Ishikawa (cell line): ENCODE data around the gene THAP7.

ENCODE experiments used
- CEBPB ChIP-seq: IDR thresholded peaks from 2 replicates; pipeline ENCODE4 v1.6.1; 2012
- CREB1 ChIP-seq: IDR thresholded peaks from 2 replicates; pipeline ENCODE4 v1.6.1; 2012; ENCODE audit warnings: low read depth
- EGR1 ChIP-seq: IDR thresholded peaks from 2 replicates; pipeline ENCODE4 v1.6.1; 2012
- EP300 ChIP-seq: IDR thresholded peaks from 2 replicates; pipeline ENCODE4 v1.6.1; 2012; ENCODE audit warnings: borderline replicate concordance
- FOXM1 ChIP-seq: IDR thresholded peaks from 2 replicates; pipeline ENCODE4 v1.6.1; 2012; ENCODE audit warnings: low read depth, borderline replicate concordance
- RAD21 ChIP-seq: IDR thresholded peaks from 2 replicates; pipeline ENCODE4 v1.6.1; 2012; ENCODE audit warnings: low read depth
- TAF1 ChIP-seq: IDR thresholded peaks from 2 replicates; pipeline ENCODE4 v1.6.1; 2012; ENCODE audit warnings: low read depth, mild to moderate bottlenecking
- TCF12 ChIP-seq: IDR thresholded peaks from 2 replicates; pipeline ENCODE4 v1.6.1; 2012; ENCODE audit warnings: low read depth
- TEAD4 ChIP-seq: IDR thresholded peaks from 2 replicates; pipeline ENCODE4 v1.6.1; 2012
- YY1 ChIP-seq: IDR thresholded peaks from 2 replicates; pipeline ENCODE4 v1.6.1; 2012; ENCODE audit warnings: low read depth
- ZBTB7A ChIP-seq: IDR thresholded peaks from 2 replicates; pipeline ENCODE4 v1.6.1; 2012; ENCODE audit warnings: low read depth
- TF ChIP-seq, protein P1 (sequence below): IDR thresholded peaks from 2 replicates; pipeline ENCODE4 v1.6.1; 2012; ENCODE audit warnings: low read depth, mild to moderate bottlenecking
- TF ChIP-seq, protein P2 (sequence below): IDR thresholded peaks from 2 replicates; pipeline ENCODE4 v1.6.1; 2012
- TF ChIP-seq, protein P3 (sequence below): IDR thresholded peaks from 2 replicates; pipeline ENCODE4 v1.6.1; 2012

DNA sequence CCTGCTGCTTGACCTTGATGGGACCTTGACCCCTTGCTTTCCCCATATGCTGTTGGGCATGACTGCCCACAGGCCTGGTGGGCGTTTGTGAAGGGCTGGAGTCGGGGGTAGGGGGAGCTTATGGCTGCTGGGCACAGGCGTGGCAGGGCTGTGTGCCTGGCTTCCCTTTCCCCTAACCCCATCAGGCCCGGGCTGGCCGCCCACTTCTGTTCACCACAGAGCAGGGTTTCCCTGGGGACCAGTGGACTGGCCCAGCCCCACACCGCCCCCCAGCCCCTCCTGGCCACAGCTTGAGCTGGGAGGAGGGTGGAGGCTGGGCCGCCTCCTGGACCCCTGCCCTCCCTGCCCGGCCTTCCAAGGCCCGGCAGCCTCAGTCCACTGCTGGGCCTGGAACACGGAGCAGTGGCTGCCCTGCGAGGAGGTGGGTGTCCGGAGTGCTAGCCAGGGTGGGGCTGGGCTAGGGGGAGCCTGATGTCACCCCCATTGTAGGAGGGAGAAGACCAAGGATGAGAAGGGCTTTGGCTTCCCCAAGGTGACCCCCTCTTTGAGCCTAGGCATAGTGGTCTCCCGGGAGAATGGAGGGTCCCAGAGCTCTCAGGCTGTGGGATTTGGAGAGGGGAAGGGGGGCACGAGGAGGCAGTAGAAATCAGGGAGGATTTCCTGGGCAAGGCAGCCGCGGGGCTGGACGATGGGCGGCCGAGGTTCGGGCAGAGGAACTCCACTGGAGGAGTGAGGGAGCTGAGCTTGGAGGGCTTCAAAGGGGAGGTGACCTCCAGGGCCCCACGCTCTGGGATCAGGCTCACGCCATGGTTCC is 34.8 kb downstream of the THAP7 start, which contains the start of gene AIFM3:
- TF ChIP-seq, protein P1, sequence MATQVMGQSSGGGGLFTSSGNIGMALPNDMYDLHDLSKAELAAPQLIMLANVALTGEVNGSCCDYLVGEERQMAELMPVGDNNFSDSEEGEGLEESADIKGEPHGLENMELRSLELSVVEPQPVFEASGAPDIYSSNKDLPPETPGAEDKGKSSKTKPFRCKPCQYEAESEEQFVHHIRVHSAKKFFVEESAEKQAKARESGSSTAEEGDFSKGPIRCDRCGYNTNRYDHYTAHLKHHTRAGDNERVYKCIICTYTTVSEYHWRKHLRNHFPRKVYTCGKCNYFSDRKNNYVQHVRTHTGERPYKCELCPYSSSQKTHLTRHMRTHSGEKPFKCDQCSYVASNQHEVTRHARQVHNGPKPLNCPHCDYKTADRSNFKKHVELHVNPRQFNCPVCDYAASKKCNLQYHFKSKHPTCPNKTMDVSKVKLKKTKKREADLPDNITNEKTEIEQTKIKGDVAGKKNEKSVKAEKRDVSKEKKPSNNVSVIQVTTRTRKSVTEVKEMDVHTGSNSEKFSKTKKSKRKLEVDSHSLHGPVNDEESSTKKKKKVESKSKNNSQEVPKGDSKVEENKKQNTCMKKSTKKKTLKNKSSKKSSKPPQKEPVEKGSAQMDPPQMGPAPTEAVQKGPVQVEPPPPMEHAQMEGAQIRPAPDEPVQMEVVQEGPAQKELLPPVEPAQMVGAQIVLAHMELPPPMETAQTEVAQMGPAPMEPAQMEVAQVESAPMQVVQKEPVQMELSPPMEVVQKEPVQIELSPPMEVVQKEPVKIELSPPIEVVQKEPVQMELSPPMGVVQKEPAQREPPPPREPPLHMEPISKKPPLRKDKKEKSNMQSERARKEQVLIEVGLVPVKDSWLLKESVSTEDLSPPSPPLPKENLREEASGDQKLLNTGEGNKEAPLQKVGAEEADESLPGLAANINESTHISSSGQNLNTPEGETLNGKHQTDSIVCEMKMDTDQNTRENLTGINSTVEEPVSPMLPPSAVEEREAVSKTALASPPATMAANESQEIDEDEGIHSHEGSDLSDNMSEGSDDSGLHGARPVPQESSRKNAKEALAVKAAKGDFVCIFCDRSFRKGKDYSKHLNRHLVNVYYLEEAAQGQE = no peak
- TF ChIP-seq TEAD4 = no peak
- TF ChIP-seq RAD21 = no peak
- no peak for TF ChIP-seq ZBTB7A
- TF ChIP-seq, protein P2, sequence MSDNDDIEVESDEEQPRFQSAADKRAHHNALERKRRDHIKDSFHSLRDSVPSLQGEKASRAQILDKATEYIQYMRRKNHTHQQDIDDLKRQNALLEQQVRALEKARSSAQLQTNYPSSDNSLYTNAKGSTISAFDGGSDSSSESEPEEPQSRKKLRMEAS = no peak
- no peak for TF ChIP-seq EP300
- no peak for TF ChIP-seq CREB1
- no peak for TF ChIP-seq YY1
- TF ChIP-seq EGR1 = no peak
- no peak for TF ChIP-seq TCF12
- no peak for TF ChIP-seq FOXM1
- TF ChIP-seq, protein P3, sequence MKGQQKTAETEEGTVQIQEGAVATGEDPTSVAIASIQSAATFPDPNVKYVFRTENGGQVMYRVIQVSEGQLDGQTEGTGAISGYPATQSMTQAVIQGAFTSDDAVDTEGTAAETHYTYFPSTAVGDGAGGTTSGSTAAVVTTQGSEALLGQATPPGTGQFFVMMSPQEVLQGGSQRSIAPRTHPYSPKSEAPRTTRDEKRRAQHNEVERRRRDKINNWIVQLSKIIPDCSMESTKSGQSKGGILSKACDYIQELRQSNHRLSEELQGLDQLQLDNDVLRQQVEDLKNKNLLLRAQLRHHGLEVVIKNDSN = no peak
- no peak for TF ChIP-seq CEBPB
- TF ChIP-seq TAF1 = no peak
